Karpas-422 (cell line): ENCODE measurements around the gene TEX55. TPM values are rescaled to one million over a fixed set of nuclear protein-coding genes. Genes with fewer than 3 reads are reported as not detected.
"Not testable (repeated sequence)": the region's sequence is repeated elsewhere in the genome, so short reads cannot be mapped to it uniquely, and the experiment has no call there.

Experiments used
- DNase-seq: peaks from one replicate; pipeline ENCODE4 v3.0.0-alpha.2; 2015
- H2AFZ ChIP-seq: fragments of 200-600 bp; sonication (generic); 2 replicates; pipeline ENCODE4 v1.6.1; 2014; ENCODE audit warnings: antibody characterized with exemption, low read length, mixed read lengths
- H3K27ac ChIP-seq: fragments of 200-600 bp; sonication (generic); 2 replicates; pipeline ENCODE4 v1.5.1; 2014; ENCODE audit warnings: mild to moderate bottlenecking, low read length, moderate library complexity
- H3K27me3 ChIP-seq: fragments of 200-600 bp; sonication (generic); 2 replicates; pipeline ENCODE4 v1.6.1; 2014; ENCODE audit warnings: low read length, mixed read lengths
- H3K36me3 ChIP-seq: fragments of 200-600 bp; sonication (generic); 2 replicates; pipeline ENCODE4 v1.6.1; 2014; ENCODE audit warnings: low read length, mixed read lengths; ENCODE audit not compliant: insufficient read depth
- H3K4me1 ChIP-seq: fragments of 200-600 bp; sonication (generic); 2 replicates; pipeline ENCODE4 v1.6.1; 2014; ENCODE audit warnings: mild to moderate bottlenecking, low read length, mixed read lengths
- H3K4me2 ChIP-seq: fragments of 200-600 bp; sonication (generic); 2 replicates; pipeline ENCODE4 v1.6.1; 2014; ENCODE audit warnings: low read length, low read depth, mild to moderate bottlenecking; ENCODE audit not compliant: poor library complexity, severe bottlenecking
- H3K4me3 ChIP-seq: fragments of 200-600 bp; sonication (generic); 2 replicates; pipeline ENCODE4 v1.5.1; 2014; ENCODE audit warnings: mild to moderate bottlenecking, antibody characterized with exemption, low read length, mixed read lengths
- H3K79me2 ChIP-seq: fragments of 200-600 bp; sonication (generic); 2 replicates; pipeline ENCODE4 v1.6.1; 2014; ENCODE audit warnings: mild to moderate bottlenecking, low read length, mixed read lengths
- H3K9ac ChIP-seq: fragments of 200-600 bp; sonication (generic); 2 replicates; pipeline ENCODE4 v1.6.0; 2014; ENCODE audit warnings: low read length
- H3K9me2 ChIP-seq: fragments of 200-600 bp; sonication (generic), shearing (Covaris generic); replicated peaks from 2 replicates; pipeline ENCODE4 v1.6.0; 2014; ENCODE audit warnings: mild to moderate bottlenecking, low read length, moderate library complexity; ENCODE audit not compliant: insufficient read depth
- H3K9me3 ChIP-seq: fragments of 300-700, 200-600 bp; sonication (generic); 2 replicates; pipeline ENCODE4 v1.6.1; 2014; ENCODE audit warnings: low read length, mixed read lengths
- H4K20me1 ChIP-seq: fragments of 200-600 bp; sonication (generic); 2 replicates; pipeline ENCODE4 v1.6.1; 2014; ENCODE audit warnings: mild to moderate bottlenecking, antibody characterized with exemption, low read length, low read depth; ENCODE audit not compliant: insufficient read depth
- total RNA-seq: library from RNA; depleted of rRNA; stranded (reverse); fragments of >200 nt; shearing (Covaris generic); gene quantifications from 2 replicates; pipeline ENCODE4 v1.2.3, GENCODE V29; 2014; ENCODE audit warnings: low replicate concordance; rRNA removed

The TEX55 gene
- not detected in 2 replicates for total RNA-seq

DNA sequence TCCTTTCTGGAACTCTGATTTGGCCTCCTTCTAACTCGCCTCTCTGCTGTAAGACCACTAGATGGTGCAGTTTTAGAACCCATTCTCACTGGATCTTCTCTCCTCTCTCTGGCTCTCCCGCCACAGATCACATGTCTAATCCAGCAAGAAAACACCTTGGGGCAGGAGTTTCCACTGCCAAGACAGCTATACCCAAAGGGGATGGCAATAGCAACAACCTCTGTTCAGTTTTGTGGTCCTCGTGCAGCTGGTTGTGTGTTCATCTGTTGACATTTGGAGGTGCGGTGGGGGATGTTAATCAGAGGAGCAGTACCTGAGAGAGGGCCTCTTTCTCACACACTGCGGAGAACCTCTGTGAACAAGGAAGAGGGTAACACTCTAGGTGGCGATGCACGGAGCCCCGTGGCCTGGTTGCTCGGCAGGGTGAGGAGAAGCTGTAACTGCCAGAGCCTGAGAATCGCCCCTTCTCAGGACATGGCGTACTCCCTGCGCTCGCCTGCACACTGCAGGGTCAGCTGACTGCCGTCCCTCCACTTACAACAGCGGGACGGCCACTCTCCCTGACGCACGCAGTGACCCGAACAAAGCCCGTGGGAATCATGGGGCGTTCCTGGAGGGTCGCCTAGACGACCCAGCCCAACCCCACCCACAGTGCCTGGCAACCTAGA is at the start of gene TEX55:
TSS of gene TEX55 (plus strand) at position 666 of the 668 bp plus-strand sequence. CDS start 25 bp downstream, outside the sequence.
- Histone ChIP-seq H3K27me3 (no peaks in the 10 kb centered on the region), H3K9ac (no peak within 1 kb of the TSS), H3K79me2 (no peaks in the 10 kb centered on the region), H3K4me2 (no peak within 1 kb of the TSS), H3K9me3 (no peaks in the 10 kb centered on the region), H3K36me3 (no peaks in the 10 kb centered on the region), H3K4me1 (no peaks in the 10 kb centered on the region), H2AFZ (no peak within 1 kb of the TSS), H3K9me2 (no peaks in the 10 kb centered on the region), H3K27ac (no peak within 1 kb of the TSS), H4K20me1 (no peaks in the 10 kb centered on the region), H3K4me3 (no peak within 1 kb of the TSS)
- DNase-seq: peak; percentile 54

DNA sequence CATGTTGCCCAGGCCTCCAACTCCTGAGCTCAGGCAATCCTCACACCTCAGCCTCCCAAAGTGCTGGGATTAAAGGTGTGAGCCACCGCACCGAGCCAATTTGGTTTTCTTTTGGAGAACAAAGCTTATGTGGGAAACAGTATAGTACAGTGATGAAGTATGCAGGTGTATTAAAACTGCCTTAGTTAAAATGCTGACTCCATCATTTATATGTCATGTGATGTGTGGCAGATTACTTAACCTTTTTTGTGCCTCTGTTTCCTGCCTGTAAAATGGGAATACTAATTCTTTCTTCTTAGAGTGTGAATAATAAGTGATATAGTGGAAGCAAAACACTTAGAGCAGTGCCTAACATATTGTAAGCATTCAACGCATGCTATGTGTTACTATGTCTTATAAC is 48.0 kb upstream of the TEX55 start:
- no peaks in the 10 kb centered on the region for H4K20me1 ChIP-seq
- no peaks in the 10 kb centered on the region for H3K4me1 ChIP-seq
- no peak overlapping the region for H2AFZ ChIP-seq
- H3K9me2 ChIP-seq: no peaks in the 10 kb centered on the region
- H3K27me3 ChIP-seq: no peaks in the 10 kb centered on the region
- no peaks in the 10 kb centered on the region for H3K36me3 ChIP-seq
- no peak for DNase-seq
- H3K9me3 ChIP-seq: no peaks in the 10 kb centered on the region
- H3K27ac ChIP-seq: no peak overlapping the region
- H3K4me3 ChIP-seq: no peak overlapping the region
- no peaks in the 10 kb centered on the region for H3K79me2 ChIP-seq
- no peak overlapping the region for H3K9ac ChIP-seq
- H3K4me2 ChIP-seq: no peak overlapping the region

GRCh38 chr3:119098619-119099222 is 47.2 kb upstream of the TEX55 start:
- no peaks in the 10 kb centered on the region for H3K9me3 ChIP-seq
- H3K4me1 ChIP-seq: no peaks in the 10 kb centered on the region
- no peaks in the 10 kb centered on the region for H3K27me3 ChIP-seq
- H2AFZ ChIP-seq: no peak overlapping the region
- no peaks in the 10 kb centered on the region for H3K36me3 ChIP-seq
- H3K4me2 ChIP-seq: no peak overlapping the region
- H3K9me2 ChIP-seq: no peaks in the 10 kb centered on the region
- DNase-seq: peak; percentile 74
- H3K79me2 ChIP-seq: no peaks in the 10 kb centered on the region
- H3K4me3 ChIP-seq: no peak overlapping the region
- no peak overlapping the region for H3K27ac ChIP-seq
- H4K20me1 ChIP-seq: no peaks in the 10 kb centered on the region
- no peak overlapping the region for H3K9ac ChIP-seq

- Histone ChIP-seq H3K9ac (no peak overlapping the region), H3K27ac (no peak overlapping the region), H4K20me1 (no peaks in the 10 kb centered on the region), H3K9me2 (no peaks in the 10 kb centered on the region), H3K4me2 (no peak overlapping the region), H3K4me1 (no peaks in the 10 kb centered on the region), H3K36me3 (no peaks in the 10 kb centered on the region), H3K79me2 (no peaks in the 10 kb centered on the region), H2AFZ (no peak overlapping the region), H3K4me3 (no peak overlapping the region), H3K27me3 (no peaks in the 10 kb centered on the region), H3K9me3 (no peaks in the 10 kb centered on the region)
- no peak for DNase-seq
Measured at GRCh38 chr3:119099785-119100184, 46.2 kb upstream of the TEX55 start.

DNA sequence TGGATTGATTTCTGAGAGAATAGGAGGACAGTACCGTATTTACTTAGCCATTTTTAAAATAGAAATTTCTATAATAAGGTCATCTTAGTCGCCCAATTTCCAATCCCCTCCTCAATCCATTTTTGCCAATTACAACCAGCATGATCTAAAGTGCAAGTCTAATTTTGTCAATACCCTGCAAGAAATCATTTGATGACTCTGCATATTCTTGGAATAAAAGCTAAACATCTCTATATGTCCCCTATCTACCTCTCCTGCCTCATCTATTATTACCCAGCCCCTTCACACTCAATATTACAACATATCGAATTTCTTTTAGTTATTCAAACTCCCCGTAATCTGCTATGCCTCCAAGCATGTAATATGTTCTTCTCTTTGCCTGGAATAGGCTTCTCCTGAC is 41.9 kb upstream of the TEX55 start:
- DNase-seq: no peak
- Histone ChIP-seq H4K20me1 (no peaks in the 10 kb centered on the region), H3K4me2 (no peak overlapping the region), H2AFZ (no peak overlapping the region), H3K4me1 (no peaks in the 10 kb centered on the region), H3K9me3 (no peaks in the 10 kb centered on the region), H3K4me3 (no peak overlapping the region), H3K27me3 (no peaks in the 10 kb centered on the region), H3K36me3 (no peaks in the 10 kb centered on the region), H3K27ac (no peak overlapping the region), H3K79me2 (no peaks in the 10 kb centered on the region), H3K9me2 (no peaks in the 10 kb centered on the region), H3K9ac (no peak overlapping the region)

DNA sequence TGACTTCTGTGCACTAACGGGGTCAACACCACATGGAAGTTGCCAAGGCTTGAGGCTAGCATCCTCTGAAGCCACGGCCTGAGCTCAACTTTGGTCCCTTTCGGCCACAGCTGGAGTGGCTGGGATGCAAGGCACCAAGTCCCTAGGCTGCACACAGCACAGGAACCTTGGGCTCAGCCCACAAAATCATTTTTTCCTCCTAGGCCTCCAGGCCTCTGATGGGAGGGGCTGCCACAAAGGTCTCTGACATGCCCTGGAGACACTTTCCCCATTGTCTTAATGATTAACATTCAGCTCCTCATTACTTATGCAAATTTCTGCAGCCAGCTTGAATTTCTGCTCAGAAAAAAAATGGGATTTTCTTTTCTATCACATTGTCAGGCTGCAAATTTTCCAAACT is 27.6 kb upstream of the TEX55 start:
- not testable (repeated sequence) for H4K20me1 ChIP-seq, H3K9me3 ChIP-seq, H3K36me3 ChIP-seq, H3K9me2 ChIP-seq, DNase-seq, H3K79me2 ChIP-seq, H2AFZ ChIP-seq, H3K4me3 ChIP-seq, H3K4me1 ChIP-seq, H3K27ac ChIP-seq, H3K9ac ChIP-seq, H3K4me2 ChIP-seq, H3K27me3 ChIP-seq

- H3K9ac ChIP-seq: no peak overlapping the region
- H3K4me1 ChIP-seq: no peaks in the 10 kb centered on the region
- H3K27me3 ChIP-seq: no peaks in the 10 kb centered on the region
- H3K9me2 ChIP-seq: no peaks in the 10 kb centered on the region
- H3K27ac ChIP-seq: no peak overlapping the region
- H2AFZ ChIP-seq: no peak overlapping the region
- H3K9me3 ChIP-seq: no peaks in the 10 kb centered on the region
- no peak for DNase-seq
- H4K20me1 ChIP-seq: no peaks in the 10 kb centered on the region
- H3K4me3 ChIP-seq: no peak overlapping the region
- no peaks in the 10 kb centered on the region for H3K79me2 ChIP-seq
- no peak overlapping the region for H3K4me2 ChIP-seq
- no peaks in the 10 kb centered on the region for H3K36me3 ChIP-seq
Measured at GRCh38 chr3:119120480-119120879, 25.5 kb upstream of the TEX55 start.

DNA sequence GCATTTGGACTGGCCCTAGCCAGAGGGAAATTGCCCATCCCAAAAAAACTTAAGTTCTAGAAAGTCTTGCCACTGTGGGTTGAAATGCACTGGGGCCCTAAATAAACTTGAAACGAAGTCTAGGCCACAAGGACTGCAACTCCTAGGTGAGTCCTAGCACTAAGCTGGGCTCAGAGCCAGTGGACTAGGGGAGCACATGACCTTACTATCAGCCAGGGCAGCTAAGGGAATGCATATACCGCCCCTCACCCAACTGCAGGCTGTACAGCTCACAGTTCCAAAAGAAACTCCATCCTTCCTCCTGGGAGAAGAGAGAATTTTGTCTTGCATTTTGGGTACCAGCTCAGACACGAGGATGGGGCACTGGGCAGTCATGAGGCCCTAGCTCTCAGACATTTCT is 23.6 kb upstream of the TEX55 start:
- H3K27ac ChIP-seq: no peak overlapping the region
- H3K27me3 ChIP-seq: no peaks in the 10 kb centered on the region
- no peak for DNase-seq
- no peaks in the 10 kb centered on the region for H3K79me2 ChIP-seq
- no peaks in the 10 kb centered on the region for H3K4me1 ChIP-seq
- no peaks in the 10 kb centered on the region for H4K20me1 ChIP-seq
- H3K9me3 ChIP-seq: no peaks in the 10 kb centered on the region
- no peak overlapping the region for H3K4me3 ChIP-seq
- H3K9me2 ChIP-seq: no peaks in the 10 kb centered on the region
- no peak overlapping the region for H2AFZ ChIP-seq
- H3K4me2 ChIP-seq: no peak overlapping the region
- H3K9ac ChIP-seq: no peak overlapping the region
- H3K36me3 ChIP-seq: no peaks in the 10 kb centered on the region
